Osteocyte (in vitro differentiated cells): ENCODE results near the gene UGT1A10. TPM values are rescaled to one million over a fixed set of nuclear protein-coding genes. Genes with fewer than 3 reads are reported as not detected.

Experiments
- DNase-seq: peaks from one replicate; pipeline ENCODE4 v3.0.0; 2021; ENCODE audit warnings: mixed read lengths; ENCODE audit not compliant: unreplicated experiment; ENCODE audit errors: extremely low spot score
- H3K27ac Mint-ChIP-seq: one replicate; pipeline ENCODE4 v1.8.0; 2021; ENCODE audit warnings: mild to moderate bottlenecking, mixed read lengths; ENCODE audit not compliant: unreplicated experiment
- H3K27me3 Mint-ChIP-seq: one replicate; pipeline ENCODE4 v1.8.0; 2021; ENCODE audit warnings: mixed read lengths; ENCODE audit not compliant: unreplicated experiment
- H3K36me3 Mint-ChIP-seq: one replicate; pipeline ENCODE4 v1.8.0; 2021; ENCODE audit warnings: mixed read lengths; ENCODE audit not compliant: unreplicated experiment
- H3K4me1 Mint-ChIP-seq: one replicate; pipeline ENCODE4 v1.8.0; 2021; ENCODE audit warnings: mixed read lengths; ENCODE audit not compliant: unreplicated experiment
- H3K4me3 Mint-ChIP-seq: one replicate; pipeline ENCODE4 v1.8.0; 2021; ENCODE audit warnings: mild to moderate bottlenecking, moderate library complexity, mixed read lengths; ENCODE audit not compliant: unreplicated experiment
- H3K9me3 Mint-ChIP-seq: one replicate; pipeline ENCODE4 v1.8.0; 2021; ENCODE audit warnings: mixed read lengths; ENCODE audit not compliant: unreplicated experiment
- CTCF ChIP-seq: fragments of 200-600 bp; sonication (generic); IDR thresholded peaks from 2 replicates; pipeline ENCODE4 v1.5.0; 2021; ENCODE audit warnings: antibody characterized with exemption, mild to moderate bottlenecking, moderate library complexity
- total RNA-seq: library from RNA; stranded (reverse); gene quantifications from 2 replicates; pipeline ENCODE4 v1.2.1, GENCODE V29; 2021

UGT1A10 gene
- total RNA-seq, 1 donor from 2014 or later = not detected

- TF ChIP-seq CTCF = no peak
- H3K36me3 Mint-ChIP-seq = peaks cover 4% of the 10 kb centered on the region
- H3K4me1 Mint-ChIP-seq = peaks cover 24% of the 10 kb centered on the region
- H3K9me3 Mint-ChIP-seq = peaks cover 12% of the 10 kb centered on the region
- no peaks in the 10 kb centered on the region for H3K27me3 Mint-ChIP-seq
- DNase-seq = no peak
- H3K27ac Mint-ChIP-seq = peak overlapping the region; percentile 44
- no peak overlapping the region for H3K4me3 Mint-ChIP-seq
These were observed 70.5 kb downstream of the UGT1A10 start for GRCh38 chr2:233706720-233707119.

- TF ChIP-seq CTCF = no peak
- Mint-ChIP-seq H3K4me3 (no peak overlapping the region), H3K27ac (no peak overlapping the region), H3K4me1 (peaks cover 24% of the 10 kb centered on the region), H3K9me3 (peaks cover 9% of the 10 kb centered on the region), H3K36me3 (peaks cover 4% of the 10 kb centered on the region), H3K27me3 (no peaks in the 10 kb centered on the region)
- no peak for DNase-seq
These were observed 71.8 kb downstream of the UGT1A10 start for GRCh38 chr2:233707940-233708644.

GRCh38 chr2:233708942-233709341 lies 72.7 kb downstream of the UGT1A10 start:
- no peak for DNase-seq
- TF ChIP-seq CTCF = no peak
- Mint-ChIP-seq H3K9me3 (peaks cover 4% of the 10 kb centered on the region), H3K4me3 (no peak overlapping the region), H3K27me3 (no peaks in the 10 kb centered on the region), H3K27ac (no peak overlapping the region), H3K36me3 (peaks cover 2% of the 10 kb centered on the region), H3K4me1 (peaks cover 24% of the 10 kb centered on the region)

- H3K27ac Mint-ChIP-seq = no peak overlapping the region
These were observed 75.2 kb downstream of the UGT1A10 start for GRCh38 chr2:233711312-233712008.

More at GRCh38 chr2:233711312-233712008, 75.2 kb downstream of the UGT1A10 start:
- peak; percentile 96 for TF ChIP-seq CTCF
- Mint-ChIP-seq H3K9me3 (no peaks in the 10 kb centered on the region), H3K27me3 (peaks cover 7% of the 10 kb centered on the region), H3K4me3 (no peak overlapping the region), H3K36me3 (no peaks in the 10 kb centered on the region), H3K4me1 (peaks cover 16% of the 10 kb centered on the region)
- peak; percentile 91 for DNase-seq
